DMS 273 (cell line): ENCODE data around the gene ADNP.
A peak's percentile ranks its signal among the peaks of the same experiment; 100 is the strongest.

Experiments used
- DNase-seq: peaks from one replicate; lab custom pipeline; 2025; ENCODE audit not compliant: unreplicated experiment; lab: John Stamatoyannopoulos, UW

Gene ADNP

GRCh38 chr20:50852085-50852484, 79.2 kb downstream of the ADNP start:
- DNase-seq, result no peak

- no peak for DNase-seq
Measured at GRCh38 chr20:50850721-50851286, 80.4 kb downstream of the ADNP start.

GRCh38 chr20:50848846-50849673, 82.2 kb downstream of the ADNP start:
- no peak for DNase-seq

DNA sequence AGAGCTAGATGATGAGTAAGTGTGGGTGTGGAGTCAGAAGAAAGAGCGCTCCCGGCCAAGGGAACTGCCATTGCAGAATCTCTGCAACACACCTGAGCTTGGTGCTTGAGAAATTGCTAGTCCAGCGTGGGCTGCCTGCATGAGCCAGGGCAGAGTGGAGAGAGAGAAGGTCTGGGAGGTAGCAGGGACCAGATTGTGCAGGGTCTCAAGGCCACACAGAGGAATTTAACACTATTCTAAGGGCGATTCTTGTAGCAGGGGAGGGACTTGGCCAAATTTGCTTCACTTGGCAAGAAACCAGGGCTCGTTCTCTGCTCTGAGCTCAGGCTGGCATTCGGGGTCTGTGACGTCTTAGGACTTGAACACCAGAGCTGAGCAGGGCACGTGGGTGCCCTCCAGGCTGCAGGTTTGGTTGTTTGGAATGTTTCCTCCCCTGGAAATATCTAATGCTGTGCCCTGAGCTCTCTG, 82.9 kb downstream of the ADNP start:
- peak; percentile 34 for DNase-seq

DNA sequence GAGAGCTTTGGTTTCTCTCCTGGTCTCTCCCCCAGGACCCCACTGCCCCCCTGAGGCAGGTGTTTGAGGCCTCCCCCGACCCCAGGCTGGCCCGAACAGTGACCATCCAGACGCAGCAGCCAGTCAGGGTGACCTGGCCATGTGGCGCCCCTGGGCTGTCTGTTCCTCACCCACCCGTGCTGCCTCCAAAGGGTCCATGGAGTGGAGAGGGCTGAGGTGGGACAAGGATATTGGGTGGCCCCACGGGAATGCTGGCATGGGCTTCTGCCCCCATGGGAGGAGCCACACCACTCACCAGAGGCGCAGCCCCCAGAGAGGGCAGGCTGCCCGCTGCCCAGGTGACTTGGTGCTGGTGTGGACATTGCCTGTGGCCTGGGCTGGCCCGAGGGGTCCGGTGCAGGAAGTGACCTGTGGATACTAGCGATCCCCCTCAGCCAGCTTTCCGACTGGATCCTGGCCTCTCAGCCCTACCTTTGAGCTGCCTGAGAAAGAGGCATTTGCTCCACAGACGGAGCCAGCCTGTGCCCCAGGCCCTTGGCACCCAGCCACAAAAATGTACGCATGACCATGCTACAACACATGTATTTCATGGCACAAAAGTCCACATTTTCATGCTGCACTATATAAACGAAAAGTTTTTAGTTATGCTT, 85.5 kb downstream of the ADNP start:
- peak; percentile 24 for DNase-seq

DNA sequence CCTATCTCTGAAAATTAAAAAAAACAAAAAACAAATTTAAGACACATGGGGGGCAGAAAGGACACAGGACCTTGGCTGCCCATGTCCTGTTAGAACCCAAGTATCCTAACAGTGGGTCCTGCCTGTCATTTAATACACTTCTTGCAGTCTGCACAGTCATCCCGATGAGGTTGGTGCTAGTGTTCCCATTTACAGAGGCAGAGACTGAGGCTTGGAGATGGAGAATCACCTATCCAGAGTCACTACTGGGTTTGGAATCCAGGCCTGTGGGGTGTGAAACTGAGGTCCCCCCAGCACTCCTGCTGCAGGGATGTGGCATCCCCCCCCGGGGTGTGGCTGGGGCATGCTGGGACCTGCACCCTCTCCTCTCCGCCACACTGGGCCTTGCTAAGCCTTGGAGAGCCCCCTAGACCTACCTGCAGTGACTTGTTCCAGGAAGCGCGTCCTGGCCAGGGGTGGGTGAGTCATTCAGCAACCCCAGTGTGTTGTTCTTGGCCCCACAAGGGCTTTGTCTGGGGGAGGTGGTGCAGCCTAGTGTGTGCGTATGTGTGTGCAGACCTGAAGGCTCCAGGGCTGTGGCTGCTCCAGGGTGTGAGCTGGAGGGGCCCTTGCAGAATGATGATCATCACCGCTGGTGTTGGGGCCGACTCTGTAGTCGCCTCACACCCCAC, 86.7 kb downstream of the ADNP start:
- DNase-seq, result no peak

GRCh38 chr20:50843331-50844276, 87.6 kb downstream of the ADNP start:
- DNase-seq, result no peak

- no peak for DNase-seq
Measured at GRCh38 chr20:50842821-50843220, 88.4 kb downstream of the ADNP start.
